ENCODE data around the gene MYF5.
"Not testable (repeated sequence)": the region's sequence is repeated elsewhere in the genome, so short reads cannot be mapped to it uniquely, and the experiment has no call there.

Gene MYF5

DNA sequence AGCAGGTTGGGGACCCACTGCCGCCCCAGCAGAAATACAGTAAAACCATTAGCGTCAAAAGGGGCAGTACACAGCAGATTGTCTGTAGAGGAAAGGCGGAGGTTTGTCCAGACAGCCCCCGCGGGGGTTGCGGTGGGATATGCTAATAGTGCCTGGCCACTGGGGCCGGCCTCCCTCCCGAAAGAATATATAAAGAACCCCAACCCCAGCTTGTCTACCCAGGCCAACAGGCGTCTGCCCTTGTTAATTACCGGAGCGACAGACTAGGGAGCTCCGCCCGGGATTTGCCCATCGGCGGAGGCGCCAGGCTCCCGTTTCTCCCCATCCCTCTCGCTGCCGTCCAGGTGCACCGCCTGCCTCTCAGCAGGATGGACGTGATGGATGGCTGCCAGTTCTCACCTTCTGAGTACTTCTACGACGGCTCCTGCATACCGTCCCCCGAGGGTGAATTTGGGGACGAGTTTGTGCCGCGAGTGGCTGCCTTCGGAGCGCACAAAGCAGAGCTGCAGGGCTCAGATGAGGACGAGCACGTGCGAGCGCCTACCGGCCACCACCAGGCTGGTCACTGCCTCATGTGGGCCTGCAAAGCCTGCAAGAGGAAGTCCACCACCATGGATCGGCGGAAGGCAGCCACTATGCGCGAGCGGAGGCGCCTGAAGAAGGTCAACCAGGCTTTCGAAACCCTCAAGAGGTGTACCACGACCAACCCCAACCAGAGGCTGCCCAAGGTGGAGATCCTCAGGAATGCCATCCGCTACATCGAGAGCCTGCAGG is at the start of gene MYF5:
Gene MYF5 (plus strand): TSS at position 217 of the 774 bp plus-strand sequence. CDS start 152 bp downstream, at position 369.
- no peak for DNase-seq

DNA sequence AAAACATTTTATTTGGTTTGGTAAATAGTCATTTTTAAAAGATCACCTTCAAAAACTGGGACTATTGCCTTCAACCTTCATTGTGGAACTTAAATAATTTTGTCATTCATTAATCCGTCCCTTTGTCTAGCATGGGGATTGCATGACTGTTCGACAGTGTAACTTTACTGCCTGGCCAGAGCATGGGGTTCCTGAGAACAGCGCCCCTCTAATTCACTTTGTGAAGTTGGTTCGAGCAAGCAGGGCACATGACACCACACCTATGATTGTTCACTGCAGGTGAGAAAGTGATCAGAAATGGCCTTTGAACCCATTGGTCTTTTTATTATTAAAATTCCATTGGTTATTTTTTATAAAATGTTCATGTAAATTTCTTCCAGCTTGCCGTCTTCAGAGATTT is 46.5 kb upstream of the MYF5 start:
- DNase-seq, result no peak

DNA sequence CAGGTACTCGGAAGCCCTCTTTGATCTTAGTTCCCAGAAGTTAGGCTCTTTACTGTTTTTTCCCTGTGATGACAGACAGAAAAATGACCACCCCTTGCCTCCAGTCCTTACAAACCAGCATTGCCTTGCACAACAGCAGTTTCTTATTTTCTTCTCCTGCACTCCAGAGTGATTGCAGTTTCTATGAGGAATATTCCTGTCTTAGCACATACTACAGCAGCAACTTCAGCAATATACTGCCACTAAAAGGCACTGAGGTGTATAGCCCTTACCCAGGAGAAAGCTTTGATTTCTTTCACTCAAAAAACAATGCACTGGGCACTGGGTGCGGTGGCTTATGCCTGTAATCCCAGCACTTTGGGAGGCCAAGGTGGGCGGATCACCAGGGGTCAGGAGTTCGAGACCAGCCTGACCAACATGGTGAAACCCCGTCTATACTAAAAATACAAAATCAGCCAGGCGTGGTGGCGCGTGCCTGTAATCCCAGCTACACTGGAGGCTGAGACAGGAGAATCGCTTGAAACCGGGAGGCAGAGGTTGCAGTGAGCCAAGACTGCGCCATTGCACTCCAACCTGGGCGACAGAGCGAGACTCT is 40.6 kb upstream of the MYF5 start:
- DNase-seq, result not testable (repeated sequence)

GRCh38 chr12:80676856-80677255 is 39.9 kb upstream of the MYF5 start:
- no peak for DNase-seq

DNA sequence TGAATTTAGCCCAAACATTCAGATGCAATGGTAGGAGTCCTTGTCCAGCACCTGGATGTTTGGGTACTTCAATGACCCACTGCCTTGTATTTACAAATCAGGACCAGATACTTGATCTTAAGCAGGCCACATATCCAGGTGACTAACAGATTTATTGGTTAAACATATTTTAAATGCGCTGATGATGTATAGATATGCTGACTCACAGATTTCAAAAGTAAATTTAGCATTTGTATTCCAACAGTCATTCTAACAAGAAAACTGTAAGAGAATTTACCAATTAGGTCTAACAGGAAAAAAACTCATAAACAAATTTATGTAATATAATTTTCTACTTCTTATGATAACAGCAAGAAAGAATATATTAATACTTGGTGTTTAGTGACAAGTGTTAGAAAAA is 38.7 kb upstream of the MYF5 start:
- DNase-seq, result no peak

- DNase-seq, result no peak
Observed at GRCh38 chr12:80679346-80680131, 37.2 kb upstream of the MYF5 start.

DNA sequence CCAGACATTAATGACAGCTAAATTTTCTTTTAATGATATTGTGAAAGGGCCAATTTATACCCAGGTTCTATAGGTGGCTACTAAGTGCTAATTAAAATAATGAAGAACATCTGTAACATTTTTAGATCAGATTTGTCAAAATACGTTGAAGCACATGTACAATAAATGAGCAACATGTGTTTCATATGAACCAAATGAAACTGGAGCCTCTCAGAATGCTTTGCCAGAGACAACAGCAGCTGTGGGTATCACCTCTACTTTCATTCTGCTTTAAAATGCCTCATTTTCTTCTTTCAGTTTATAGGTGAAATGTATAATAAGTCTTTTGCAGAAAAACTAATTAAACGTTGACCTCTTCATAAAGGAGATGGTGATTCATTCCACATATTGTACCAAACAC is 35.4 kb upstream of the MYF5 start:
- no peak for DNase-seq

DNA sequence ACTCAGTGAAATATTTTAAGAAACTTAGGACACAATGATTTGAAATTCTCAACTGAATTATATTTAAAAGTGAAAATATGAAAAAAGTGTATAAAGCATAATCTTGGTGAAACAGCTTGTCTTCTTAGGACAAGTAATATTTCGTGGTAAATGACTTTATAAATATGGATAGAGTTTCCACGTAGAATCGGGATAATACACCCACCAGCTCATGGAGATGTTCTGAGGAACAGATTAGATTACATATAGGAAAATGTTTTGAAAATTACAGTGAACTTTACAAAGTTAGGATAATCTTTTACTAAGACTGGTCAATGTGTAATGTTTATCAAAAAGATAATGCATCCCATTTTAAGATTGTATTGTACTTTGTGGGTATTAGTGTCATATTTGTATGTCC is 34.9 kb upstream of the MYF5 start:
- DNase-seq, result no peak

GRCh38 chr12:80684077-80684495 is 32.6 kb upstream of the MYF5 start:
- DNase-seq, result no peak

- DNase-seq, result no peak
Observed at GRCh38 chr12:80690090-80690489, 26.6 kb upstream of the MYF5 start.

- no peak for DNase-seq
Observed at GRCh38 chr12:80690513-80690912, 26.2 kb upstream of the MYF5 start.

- no peak for DNase-seq
Observed at GRCh38 chr12:80692114-80692513, 24.6 kb upstream of the MYF5 start.

DNA sequence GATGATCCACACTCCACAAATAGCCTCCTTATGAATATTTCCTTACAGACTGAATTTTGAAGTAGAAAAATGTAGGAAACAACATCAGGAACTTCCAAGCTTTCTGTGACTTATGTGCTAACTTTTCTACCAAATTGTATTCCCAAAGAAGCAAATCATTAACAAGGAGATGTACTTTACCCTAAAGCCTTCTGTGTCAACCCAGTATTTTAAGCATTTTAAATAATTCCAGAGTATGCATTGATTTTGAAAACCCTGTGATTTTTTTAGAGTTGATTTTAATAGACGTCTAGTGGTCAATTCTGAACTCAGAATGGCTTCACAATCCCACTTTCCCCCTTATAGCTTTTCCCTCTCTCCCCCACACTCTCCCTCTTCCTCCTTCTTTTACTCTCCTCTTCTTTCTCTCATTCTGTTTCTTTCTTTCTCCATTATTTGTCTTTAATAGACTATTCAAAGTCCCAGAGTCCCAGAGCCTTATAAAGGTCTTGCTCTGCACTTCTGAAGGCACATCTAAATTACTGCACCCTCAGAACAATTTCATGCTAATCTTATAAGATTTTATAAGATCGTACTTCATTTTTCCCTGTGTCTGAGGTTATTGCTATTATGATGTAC is 19.3 kb upstream of the MYF5 start:
- no peak for DNase-seq

DNA sequence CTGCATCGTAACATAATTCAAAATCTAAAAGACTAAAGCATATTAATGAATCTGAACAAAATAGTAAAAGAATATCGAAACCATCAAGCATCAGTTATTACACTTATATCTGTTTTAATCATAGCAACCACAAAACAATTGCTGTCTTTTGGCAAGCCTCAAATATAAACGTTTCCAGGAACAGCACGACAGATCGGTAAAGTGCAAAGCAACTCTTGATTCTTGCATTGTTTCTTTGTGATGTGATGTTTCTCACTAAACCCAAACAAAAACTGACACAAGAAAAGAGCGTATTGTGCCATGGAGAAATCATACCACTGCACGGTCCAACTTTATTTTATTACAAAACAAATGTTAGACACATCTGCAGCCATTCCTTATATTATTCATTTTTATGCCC is 18.5 kb upstream of the MYF5 start:
- no peak for DNase-seq

- DNase-seq, result no peak
Observed at GRCh38 chr12:80698847-80699542, 17.7 kb upstream of the MYF5 start.

GRCh38 chr12:80700327-80700726 is 16.4 kb upstream of the MYF5 start:
- no peak for DNase-seq

GRCh38 chr12:80701388-80701787 is 15.3 kb upstream of the MYF5 start:
- no peak for DNase-seq

DNA sequence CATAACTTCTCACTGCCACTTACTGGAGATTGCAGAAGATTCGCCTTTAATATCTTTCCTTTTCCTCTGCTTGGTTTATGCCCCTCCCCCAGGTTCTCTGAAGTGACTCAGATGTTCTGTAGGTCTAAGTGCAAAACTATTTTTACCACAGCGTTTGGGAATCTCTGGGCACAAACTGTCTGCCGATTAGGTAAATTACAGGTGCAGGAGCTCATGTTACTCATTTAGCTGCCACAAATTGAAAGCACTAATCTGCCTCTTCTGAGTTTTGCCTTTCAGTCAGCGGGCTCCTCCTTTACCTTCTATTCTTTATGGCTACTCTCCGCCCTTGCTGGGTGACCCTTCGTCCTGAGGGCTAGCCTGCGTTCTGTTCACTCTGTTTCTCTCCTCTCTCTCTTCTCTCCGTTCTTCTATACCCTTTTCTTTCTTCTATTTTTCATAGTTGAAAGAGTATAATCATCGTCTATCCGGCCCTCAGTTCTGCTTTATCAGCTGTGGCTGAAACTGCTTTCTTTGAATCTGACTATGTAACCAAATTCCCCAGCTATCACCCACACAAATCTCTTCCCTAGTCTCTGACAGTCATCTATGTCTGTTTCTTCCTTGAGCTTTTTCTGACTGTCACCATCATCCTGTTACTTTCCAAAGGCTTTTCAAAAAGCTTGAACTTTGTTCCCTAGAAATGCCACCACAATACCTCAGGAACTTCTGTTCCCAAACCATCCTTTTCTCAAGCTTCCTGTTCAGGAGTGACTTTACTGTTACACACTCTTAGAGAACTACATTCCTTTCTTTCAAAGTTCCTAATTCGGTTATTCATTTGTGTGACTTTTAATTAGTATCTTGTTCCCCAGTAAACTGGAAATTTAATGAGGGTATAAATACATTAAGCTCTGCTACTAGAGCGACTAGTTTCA is 13.6 kb upstream of the MYF5 start:
- peak; percentile 16 for DNase-seq

DNA sequence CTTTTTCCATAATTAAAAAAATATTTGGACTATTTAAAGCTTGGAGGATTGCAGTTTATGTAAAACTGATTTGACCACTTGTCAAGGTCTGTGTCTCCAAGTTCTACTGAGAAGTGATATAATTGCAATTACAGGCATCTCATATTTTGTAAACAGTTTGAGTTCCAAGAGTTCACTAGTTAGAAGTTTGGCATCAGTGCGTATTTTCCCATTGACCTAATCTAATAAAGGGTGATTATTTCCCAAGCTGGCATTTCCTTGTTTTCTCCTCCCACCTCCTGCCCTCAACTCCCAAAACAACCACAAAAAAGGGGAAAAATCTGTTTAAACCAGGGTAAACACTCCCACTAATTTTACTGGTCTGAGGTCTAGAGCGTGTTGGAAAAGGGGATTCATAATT is 12.3 kb upstream of the MYF5 start:
- no peak for DNase-seq

GRCh38 chr12:80707126-80707829 is 9.4 kb upstream of the MYF5 start, which contains the start of gene MYF6:
Gene MYF6 (plus strand): TSS chr12:80707634. CDS start chr12:80707720, 86 bp downstream.
- no peak for DNase-seq

DNA sequence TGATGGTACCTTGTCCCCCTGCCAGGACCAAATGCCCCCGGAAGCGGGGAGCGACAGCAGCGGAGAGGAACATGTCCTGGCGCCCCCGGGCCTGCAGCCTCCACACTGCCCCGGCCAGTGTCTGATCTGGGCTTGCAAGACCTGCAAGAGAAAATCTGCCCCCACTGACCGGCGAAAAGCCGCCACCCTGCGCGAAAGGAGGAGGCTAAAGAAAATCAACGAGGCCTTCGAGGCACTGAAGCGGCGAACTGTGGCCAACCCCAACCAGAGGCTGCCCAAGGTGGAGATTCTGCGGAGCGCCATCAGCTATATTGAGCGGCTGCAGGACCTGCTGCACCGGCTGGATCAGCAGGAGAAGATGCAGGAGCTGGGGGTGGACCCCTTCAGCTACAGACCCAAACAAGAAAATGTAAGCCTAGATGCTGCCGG is 8.9 kb upstream of the MYF5 start:
- DNase-seq, result no peak

All from NCI-H1105 treated with DMSO at 0.1 percent for 48 hours (cell line).